Measurements from ENCODE around the gene RBM25. TPM values are rescaled to one million over a fixed set of nuclear protein-coding genes. Genes with fewer than 3 reads are reported as not detected.

Gene RBM25
- total RNA-seq, 2 donors from 2014 or later = 86.4 to 100 TPM

Other genes starting within 250 kb of the RBM25 start
- under 1 TPM in 1 of 2 donors, not detected in 1; 0.29 TPM for gene DPF3, start 164.4 kb upstream of the RBM25 start, total RNA-seq
- gene DCAF4, start 132.1 kb upstream of the RBM25 start, total RNA-seq = 10 to 100 TPM; 17.7 to 20.5 TPM
- 10 to 100 TPM; 13.9 to 23.1 TPM for gene ZFYVE1, start 31.4 kb upstream of the RBM25 start, total RNA-seq
- gene PSEN1, start 78.0 kb downstream of the RBM25 start, total RNA-seq = 10 to 100 TPM; 26.6 to 34.6 TPM
- gene PAPLN, start 179.0 kb downstream of the RBM25 start, total RNA-seq = 1 to 10 TPM in 1 of 2 donors, under 1 TPM in 1; 0.91 to 1.4 TPM

All from activated naive CD4-positive, alpha-beta T cell treated with anti-CD3 and anti-CD28 coated beads, Interleukin-2, amount 50 U/mL, for 72 hours (primary cell).